GM13976 (cell line): ENCODE measurements around the gene RASAL2.

Experiments
- DNase-seq: peaks from one replicate; pipeline ENCODE4 v3.0.0; 2012; ENCODE audit warnings: low spot score
- CTCF ChIP-seq: IDR thresholded peaks from 2 replicates; pipeline ENCODE4 v1.5.1; 2012; ENCODE audit warnings: borderline replicate concordance, mild to moderate bottlenecking; ENCODE audit not compliant: insufficient read depth; ENCODE audit errors: extremely low read depth, missing control alignments, control extremely low read depth
- in situ Hi-C: fragments of 300-500 bp; cut with MboI; formaldehyde crosslinking; loops from one replicate; pipeline ENCODE4 v1.12.0; 2022; ENCODE audit warnings: low sequenced_read_pairs, mixed read lengths, inconsistent platforms; ENCODE audit not compliant: unreplicated experiment

The RASAL2 gene

GRCh38 chr1:178495158-178495557, 401.3 kb downstream of the RASAL2 start:
- no peak for TF ChIP-seq CTCF
- in situ Hi-C loops = no loop called here
- DNase-seq = no peak

GRCh38 chr1:178495741-178496409, 402.0 kb downstream of the RASAL2 start:
- in situ Hi-C loops = no loop called here
- DNase-seq = peak; percentile 18
- no peak for TF ChIP-seq CTCF

- in situ Hi-C loops = no loop called here
Measured at GRCh38 chr1:178496410-178497135, 402.7 kb downstream of the RASAL2 start, which contains the start of gene CLEC20A. TSS of gene CLEC20A (minus strand) at chr1:178496964. CDS start at chr1:178496939, 25 bp downstream.

GRCh38 chr1:178497903-178498478, 404.1 kb downstream of the RASAL2 start:
- in situ Hi-C loops = no loop called here
- TF ChIP-seq CTCF = no peak
- no peak for DNase-seq

More at GRCh38 chr1:178496410-178497135, 402.7 kb downstream of the RASAL2 start, which contains the start of gene CLEC20A:
- peak; percentile 2 for DNase-seq
- no peak for TF ChIP-seq CTCF

GRCh38 chr1:178498896-178499675, 405.2 kb downstream of the RASAL2 start:
- no peak for DNase-seq
- TF ChIP-seq CTCF = no peak
- in situ Hi-C loops = no loop called here

- in situ Hi-C loops = loop anchor here (10.0 kb wide), 1 partner anchor 195 kb away; no protein-coding TSS in a partner anchor
- no peak for DNase-seq
- TF ChIP-seq CTCF = no peak
Measured at GRCh38 chr1:178500091-178500770, 406.3 kb downstream of the RASAL2 start.
